ENCODE results near the gene MYEOV. TPM values are rescaled to one million over a fixed set of nuclear protein-coding genes. Genes with fewer than 3 reads are reported as not detected.

The MYEOV gene
- total RNA-seq, 1 donor from 2014 or later = 31.4 TPM

GRCh38 chr11:69265210-69265609 is 28.7 kb upstream of the MYEOV start:
- DNase-seq (ENCODE audit: low spot score) = no peak

- DNase-seq (ENCODE audit: low spot score) = no peak
Observed at GRCh38 chr11:69265911-69266510, 27.9 kb upstream of the MYEOV start.

GRCh38 chr11:69267395-69267805 is 26.6 kb upstream of the MYEOV start:
- DNase-seq (ENCODE audit: low spot score) = no peak

- no peak for DNase-seq (ENCODE audit: low spot score)
Observed at GRCh38 chr11:69268911-69269310, 25.0 kb upstream of the MYEOV start.

GRCh38 chr11:69269388-69269787 is 24.6 kb upstream of the MYEOV start:
- no peak for DNase-seq (ENCODE audit: low spot score)

GRCh38 chr11:69269926-69270697 is 23.8 kb upstream of the MYEOV start:
- DNase-seq (ENCODE audit: low spot score) = no peak

- no peak for DNase-seq (ENCODE audit: low spot score)
Observed at GRCh38 chr11:69270941-69271340, 23.0 kb upstream of the MYEOV start.

GRCh38 chr11:69272055-69272454 is 21.9 kb upstream of the MYEOV start:
- no peak for DNase-seq (ENCODE audit: low spot score)

GRCh38 chr11:69272831-69273485 is 21.0 kb upstream of the MYEOV start:
- DNase-seq (ENCODE audit: low spot score) = no peak

GRCh38 chr11:69273571-69273970 is 20.4 kb upstream of the MYEOV start:
- no peak for DNase-seq (ENCODE audit: low spot score)

- DNase-seq (ENCODE audit: low spot score) = no peak
Observed at GRCh38 chr11:69274531-69275016, 19.4 kb upstream of the MYEOV start.

GRCh38 chr11:69275178-69275577 is 18.8 kb upstream of the MYEOV start:
- no peak for DNase-seq (ENCODE audit: low spot score)

GRCh38 chr11:69276165-69276564 is 17.8 kb upstream of the MYEOV start:
- no peak for DNase-seq (ENCODE audit: low spot score)

- DNase-seq (ENCODE audit: low spot score) = no peak
Observed at GRCh38 chr11:69277074-69277809, 16.7 kb upstream of the MYEOV start.

GRCh38 chr11:69278091-69278867 is 15.7 kb upstream of the MYEOV start:
- DNase-seq (ENCODE audit: low spot score) = no peak

- no peak for DNase-seq (ENCODE audit: low spot score)
Observed at GRCh38 chr11:69280451-69280850, 13.5 kb upstream of the MYEOV start.

GRCh38 chr11:69280994-69281393 is 13.0 kb upstream of the MYEOV start:
- DNase-seq (ENCODE audit: low spot score) = no peak

- DNase-seq (ENCODE audit: low spot score) = no peak
Observed at GRCh38 chr11:69283446-69283845, 10.5 kb upstream of the MYEOV start.

GRCh38 chr11:69284081-69284511 is 9.9 kb upstream of the MYEOV start:
- no peak for DNase-seq (ENCODE audit: low spot score)

GRCh38 chr11:69285091-69285490 is 8.9 kb upstream of the MYEOV start:
- DNase-seq (ENCODE audit: low spot score) = no peak

- no peak for DNase-seq (ENCODE audit: low spot score)
Observed at GRCh38 chr11:69285766-69286165, 8.2 kb upstream of the MYEOV start.
